H1 (cell line): ENCODE data around the gene ZNF648. TPM values are rescaled to one million over a fixed set of nuclear protein-coding genes. Genes with fewer than 3 reads are reported as not detected.

ENCODE experiments used
- CTCF ChIA-PET: fragments of 300-600 bp; sonication (Branson Sonifier 250); formaldehyde crosslinking; loops from one replicate; lab custom pipeline; 2021; ENCODE audit not compliant: partially characterized antibody; lab: Charles Lee
- POLR2A ChIA-PET: fragments of 300-600 bp; sonication (Branson Sonifier 250); formaldehyde crosslinking; loops from one replicate; lab custom pipeline; 2021; ENCODE audit warnings: inconsistent platforms; ENCODE audit not compliant: partially characterized antibody; lab: Charles Lee
- DNase-seq, 2 experiments: peaks; one replicate each; pipeline versions ENCODE4 v3.0.0 to v3.0.0-alpha.2; 2010 to 2022; ENCODE audit warnings: low spot score in 2 of 2, low read depth in 1 of 2, mixed read lengths in 1 of 2
- FAIRE-seq: peaks from 2 replicates; lab custom pipeline; 2011; peaks lifted over from hg19 to GRCh38; lab: Jason Lieb, UNC
- H2AFZ ChIP-seq: 2 replicates; pipeline ENCODE4 v1.8.1; 2012; ENCODE audit warnings: low read length, inconsistent platforms
- H2AK5ac ChIP-seq: 2 replicates; pipeline ENCODE4 v1.6.1; 2013; ENCODE audit warnings: low read depth, low read length
- H2BK120ac ChIP-seq: replicated peaks from 2 replicates; pipeline ENCODE3; 2013; ENCODE audit warnings: low read depth, low read length, inconsistent platforms
- H2BK12ac ChIP-seq: 2 replicates; pipeline ENCODE4 v1.6.1; 2013; ENCODE audit warnings: low read depth, low read length
- H2BK15ac ChIP-seq: 2 replicates; pipeline ENCODE4 v1.6.1; 2013; ENCODE audit warnings: low read length
- H2BK20ac ChIP-seq: 2 replicates; pipeline ENCODE4 v1.6.1; 2013; ENCODE audit warnings: low read length
- H2BK5ac ChIP-seq: 2 replicates; pipeline ENCODE4 v1.6.1; 2013; ENCODE audit warnings: low read depth, low read length
- H3K14ac ChIP-seq: 2 replicates; pipeline ENCODE4 v1.6.1; 2013; ENCODE audit warnings: inconsistent platforms; ENCODE audit not compliant: insufficient read length
- H3K18ac ChIP-seq: 2 replicates; pipeline ENCODE4 v1.6.1; 2013; ENCODE audit warnings: low read length; ENCODE audit errors: extremely low read depth
- H3K23ac ChIP-seq: 2 replicates; pipeline ENCODE4 v1.6.1; 2013; ENCODE audit warnings: inconsistent platforms; ENCODE audit not compliant: insufficient read length
- H3K23me2 ChIP-seq: 2 replicates; pipeline ENCODE4 v1.6.1; 2013; ENCODE audit warnings: low read depth, low read length
- H3K27ac ChIP-seq: 2 replicates; pipeline ENCODE4 v1.6.1; 2011; ENCODE audit warnings: low read depth, low read length, inconsistent platforms
- H3K27me3 ChIP-seq, 4 experiments: replicated peaks in 1 of 4; 1 replicate in 1 of 4; 2 replicates in 3 of 4; pipeline versions ENCODE4 v1.6.1 to v1.8.1; 2011 to 2013; ENCODE audit warnings: low read length in 3 of 4, mild to moderate bottlenecking in 3 of 4, inconsistent platforms in 2 of 4, mixed read lengths in 2 of 4, moderate library complexity in 1 of 4; ENCODE audit not compliant: control insufficient read depth in 3 of 4, insufficient read depth in 3 of 4; ENCODE audit errors: extremely low read depth in 1 of 4
- H3K36me3 ChIP-seq, 4 experiments: 2 replicates each; pipeline versions ENCODE4 v1.6.1 to v1.8.1; 2011 to 2013; ENCODE audit warnings: mild to moderate bottlenecking in 4 of 4, low read length in 3 of 4, moderate library complexity in 2 of 4, control low read depth in 1 of 4, inconsistent platforms in 1 of 4; ENCODE audit not compliant: insufficient read depth in 4 of 4, control insufficient read depth in 2 of 4
- H3K4ac ChIP-seq: replicated peaks from 2 replicates; pipeline ENCODE3; 2013; ENCODE audit warnings: low read length, low read depth, mixed read lengths, inconsistent platforms; ENCODE audit not compliant: insufficient read length
- H3K4me1 ChIP-seq, 4 experiments: replicated peaks in 1 of 4; 1 replicate in 1 of 4; 2 replicates in 3 of 4; pipeline versions ENCODE4 v1.6.1 to v1.8.1; 2011 to 2013; ENCODE audit warnings: low read length in 3 of 4, inconsistent platforms in 2 of 4, mixed read lengths in 1 of 4; ENCODE audit not compliant: insufficient read depth in 4 of 4, control insufficient read depth in 3 of 4
- H3K4me2 ChIP-seq, 2 experiments: 2 replicates each; pipeline versions ENCODE4 v1.6.1 to v1.8.1; 2011 to 2013; ENCODE audit warnings: low read depth in 2 of 2, low read length in 2 of 2, control low read depth in 1 of 2, inconsistent platforms in 1 of 2, mild to moderate bottlenecking in 1 of 2; ENCODE audit not compliant: insufficient read depth in 1 of 2
- H3K4me3 ChIP-seq, 4 experiments: fragments of 200-600, 300-600 bp in 1 of 4; sonication (generic), shearing (Covaris generic), sonication (Bioruptor Twin) in 1 of 4; 2 replicates each; pipeline versions ENCODE4 v1.5.1 to v1.8.1; 2011 to 2016; ENCODE audit warnings: low read length in 4 of 4, low read depth in 3 of 4, control low read depth in 2 of 4, inconsistent platforms in 2 of 4, mild to moderate bottlenecking in 2 of 4, mixed read lengths in 1 of 4, moderate library complexity in 1 of 4; ENCODE audit not compliant: insufficient read depth in 2 of 4; ENCODE audit errors: extremely low read depth in 1 of 4
- H3K56ac ChIP-seq: replicated peaks from 2 replicates; pipeline ENCODE3; 2013; ENCODE audit warnings: low read depth, mild to moderate bottlenecking, mixed read lengths, low read length, inconsistent platforms; ENCODE audit not compliant: insufficient read length
- H3K79me1 ChIP-seq: 2 replicates; pipeline ENCODE4 v1.6.1; 2013; ENCODE audit warnings: low read depth, low read length, control low read depth
- H3K79me2 ChIP-seq, 2 experiments: 2 replicates each; pipeline versions ENCODE4 v1.6.1 to v1.8.1; 2012 to 2013; ENCODE audit warnings: low read length in 2 of 2, mild to moderate bottlenecking in 2 of 2, inconsistent platforms in 1 of 2; ENCODE audit not compliant: insufficient read depth in 2 of 2, control insufficient read depth in 1 of 2
- H3K9ac ChIP-seq, 4 experiments: replicated peaks in 1 of 4; 1 replicate in 1 of 4; 2 replicates in 3 of 4; pipeline versions ENCODE4 v1.6.1 to v1.8.1; 2011 to 2013; ENCODE audit warnings: low read depth in 3 of 4, low read length in 3 of 4, control low read depth in 2 of 4, mild to moderate bottlenecking in 2 of 4, moderate library complexity in 2 of 4, inconsistent platforms in 1 of 4; ENCODE audit errors: extremely low read depth in 1 of 4
- H3K9me3 ChIP-seq, 2 experiments: 2 replicates each; pipeline versions ENCODE4 v1.6.1 to v1.8.1; 2012 to 2013; ENCODE audit warnings: mild to moderate bottlenecking in 2 of 2, moderate library complexity in 2 of 2, control low read depth in 1 of 2, inconsistent platforms in 1 of 2, low read depth in 1 of 2, low read length in 1 of 2, mixed read lengths in 1 of 2; ENCODE audit not compliant: insufficient read depth in 2 of 2
- H4K20me1 ChIP-seq, 2 experiments: replicated peaks in 1 of 2; 2 replicates each; pipeline versions ENCODE3 to v1.8.1; 2011 to 2013; ENCODE audit warnings: inconsistent platforms in 2 of 2, low read length in 2 of 2, mild to moderate bottlenecking in 1 of 2; ENCODE audit not compliant: insufficient read depth in 2 of 2, control insufficient read depth in 1 of 2
- H4K5ac ChIP-seq: 2 replicates; pipeline ENCODE4 v1.6.1; 2013; ENCODE audit warnings: low read length, low read depth, mixed read lengths, inconsistent platforms; ENCODE audit not compliant: insufficient read length
- H4K8ac ChIP-seq: 2 replicates; pipeline ENCODE4 v1.8.0; 2013; ENCODE audit warnings: mild to moderate bottlenecking, moderate library complexity, low read length, inconsistent platforms; ENCODE audit not compliant: insufficient read depth; ENCODE audit errors: extremely low read depth
- H4K91ac ChIP-seq: replicated peaks from 2 replicates; pipeline ENCODE3; 2013; ENCODE audit warnings: low read length, mixed read lengths, inconsistent platforms; ENCODE audit not compliant: insufficient read length
- ATF2 ChIP-seq: IDR thresholded peaks from 2 replicates; pipeline ENCODE4 v1.6.1; 2012; ENCODE audit warnings: low read length, inconsistent platforms
- E2F6 ChIP-seq: IDR thresholded peaks from 2 replicates; pipeline ENCODE4 v1.6.1; 2012; ENCODE audit warnings: inconsistent platforms
- MAX ChIP-seq: IDR thresholded peaks from 2 replicates; pipeline ENCODE4 v1.6.1; 2012; ENCODE audit warnings: inconsistent platforms
- PHF8 ChIP-seq: fragments of 200-600 bp; sonication (generic); conservative IDR thresholded peaks from 2 replicates; pipeline ENCODE4 v1.7.1; 2012; ENCODE audit warnings: low read depth, mild to moderate bottlenecking, inconsistent platforms, low read length, moderate library complexity
- TEAD4 ChIP-seq: IDR thresholded peaks from 2 replicates; pipeline ENCODE4 v1.6.1; 2012; ENCODE audit warnings: low read depth, low read length, inconsistent platforms, mixed read lengths
- whole genome bisulfite sequencing, 2 experiments: shearing (Covaris generic) in 1 of 2; methylation state at CpG; one replicate each; pipeline versions ENCODE4 v1.1.6 to v1.1.7; 2013 to 2015; ENCODE audit warnings: low lambda C conversion rate in 2 of 2, mixed read lengths in 2 of 2, inconsistent platforms in 1 of 2, low coverage in 1 of 2, missing lambda C conversion rate in 1 of 2; ENCODE audit not compliant: insufficient replicate concordance in 2 of 2, insufficient coverage in 1 of 2, insufficient read length in 1 of 2; ENCODE audit errors: extremely low coverage in 1 of 2, missing lambda C conversion rate in 1 of 2; 5-methylcytosine and 5-hydroxymethylcytosine counted together
- polyA plus RNA-seq, 7 experiments: library from polyadenylated mRNA; depleted of rRNA in 3 of 7; stranded (reverse) in 5 of 7; unstranded in 2 of 7; fragments of >200 nt in 5 of 7; fragments of 200-250 nt in 2 of 7; gene quantifications; 1 replicate in 5 of 7; 2 replicates in 1 of 7; 4 replicates in 1 of 7; pipeline versions ENCODE4 v1.2.1 to v1.2.3, GENCODE V29; 2011 to 2013; ENCODE audit warnings: missing spikeins in 2 of 7, mixed read lengths in 2 of 7
- total RNA-seq: library from RNA; stranded (reverse); fragmentation: NEBNext Ultra II Directional; extraction: Animal tissue kit (Norgen Biotek cat#: 25700); gene quantifications from 2 replicates; pipeline ENCODE4 v1.2.1, GENCODE V29; 2021

The ZNF648 gene
- total and polyA plus RNA-seq, 2 of the 8 experiments (the other 6 are each of a cell fraction or from before 2014, with no cell fraction given): 0.20 to 0.53 TPM

- Histone ChIP-seq H2BK20ac (no peak overlapping the region), H3K4ac (no peak overlapping the region), H2BK5ac (peak overlapping the region; percentile 71; the same call in 1 of the 2 replicates), H3K27me3 (peaks cover 0 to 13% (median 7%) of the 10 kb centered on the region in 4 experiments; a peak in 3 of 7 replicates), H3K79me2 (no peaks in the 10 kb centered on the region), H2AFZ (peak overlapping the region; percentile 88), H2AK5ac (no peak overlapping the region), H4K20me1 (no peaks in the 10 kb centered on the region), H3K36me3 (no peaks in the 10 kb centered on the region), H3K9me3 (no peaks in the 10 kb centered on the region), H4K5ac (no peak overlapping the region)
- CTCF ChIA-PET: interaction anchor here (0.9 to 4.4 kb wide), 4 partner anchors 12 to 32 kb away, joined by 3 to 31 read pairs (median 4); no protein-coding TSS in a partner anchor
- WGBS, 2 experiments: 74% methylated on average over 45 of the region's 80 CpGs; no CpG with 5 or more reads in 1 of the 2 experiments
- TF ChIP-seq MAX (peak; percentile 50), TEAD4 (no peak), PHF8 (no peak), ATF2 (no peak), E2F6 (peak; percentile 74)
- TF ChIP-seq, all 59 proteins: peak for 2
- Histone ChIP-seq H3K56ac (no peak overlapping the region), H3K4me1 (no peaks in the 10 kb centered on the region; a peak in 3 of 7 replicates), H3K18ac (peak overlapping the region; percentile 24; the same call in 1 of the 2 replicates), H3K14ac (no peak overlapping the region), H3K4me3 (no peak overlapping the region; a peak in 1 of 8 replicates), H2BK120ac (no peak overlapping the region), H3K23me2 (no peaks in the 10 kb centered on the region; the same call in 1 of the 2 replicates), H2BK12ac (peak overlapping the region; percentile 85; the same call in 1 of the 2 replicates), H3K79me1 (no peaks in the 10 kb centered on the region), H3K27ac (no peak overlapping the region), H3K23ac (no peak overlapping the region), H3K4me2 (peak overlapping the region; percentile 24 to 57; a peak in 3 of 4 replicates), H4K91ac (no peak overlapping the region), H2BK15ac (0 out of 2 replicates have a peak overlapping the region, but pooled peaks have one; percentile 40), H3K9ac (no peak overlapping the region; a peak in 1 of 7 replicates), H4K8ac (peak overlapping the region; percentile 89)
- DNase-seq: no peak
- POLR2A ChIA-PET: interaction anchor here (0.9 kb wide), 1 partner anchor 17 kb away, joined by 4 read pairs; no protein-coding TSS in a partner anchor
- FAIRE-seq: no peak
Observed at GRCh38 chr1:182056601-182057366, 4.7 kb downstream of the ZNF648 start.
